Fibroblast of skin of abdomen (primary cell): Measurements from ENCODE around the gene GRIN1.

Source experiments
- DNase-seq: peaks from one replicate; pipeline ENCODE4 v3.0.0-alpha.2; 2013

Gene GRIN1

DNA sequence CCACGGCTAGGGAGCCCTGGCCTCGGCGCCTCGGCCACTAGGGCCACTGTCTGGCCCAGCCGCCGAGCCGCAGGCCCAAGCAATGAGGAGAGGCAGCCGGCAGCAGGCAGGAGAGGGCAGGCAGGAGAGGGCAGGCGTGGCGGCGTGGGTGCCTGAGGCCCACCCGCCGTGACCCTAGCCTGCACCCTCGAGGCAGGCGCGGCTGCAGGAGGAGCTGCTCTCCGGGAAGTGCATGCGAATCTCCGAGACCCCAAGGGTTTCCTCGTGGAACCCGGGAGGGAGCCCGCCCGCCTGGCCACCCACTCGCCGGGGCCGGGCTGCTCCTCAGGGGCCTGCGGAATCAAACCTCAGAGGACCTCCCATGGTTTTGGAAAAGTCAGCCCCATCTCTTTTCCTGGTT, 9.3 kb downstream of the GRIN1 start:
- DNase-seq: no peak

DNA sequence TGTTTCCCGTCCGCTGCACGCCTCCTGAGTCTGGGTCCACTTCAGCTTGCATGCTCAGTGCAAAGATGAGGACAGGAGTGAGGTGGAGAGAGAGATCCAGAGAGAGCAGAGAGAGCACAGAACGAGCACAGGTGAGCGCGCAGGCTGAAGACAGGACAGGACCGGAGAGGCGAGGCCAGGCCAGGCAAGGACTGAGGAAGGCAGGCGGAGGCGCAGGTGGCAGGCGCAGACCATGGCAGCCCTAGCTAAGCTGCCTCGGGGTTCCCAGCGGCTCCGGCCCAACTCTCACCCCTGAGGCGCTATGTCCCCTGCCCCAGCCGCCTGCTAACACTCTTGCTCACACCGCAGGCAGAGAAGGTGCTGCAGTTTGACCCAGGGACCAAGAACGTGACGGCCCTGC, 9.7 kb downstream of the GRIN1 start:
- no peak for DNase-seq

GRCh38 chr9:137149363-137149762, 10.4 kb downstream of the GRIN1 start:
- no peak for DNase-seq

- DNase-seq: no peak
These were observed 11.1 kb downstream of the GRIN1 start for GRCh38 chr9:137149942-137150616.

- no peak for DNase-seq
These were observed 11.9 kb downstream of the GRIN1 start for GRCh38 chr9:137150617-137151457.

DNA sequence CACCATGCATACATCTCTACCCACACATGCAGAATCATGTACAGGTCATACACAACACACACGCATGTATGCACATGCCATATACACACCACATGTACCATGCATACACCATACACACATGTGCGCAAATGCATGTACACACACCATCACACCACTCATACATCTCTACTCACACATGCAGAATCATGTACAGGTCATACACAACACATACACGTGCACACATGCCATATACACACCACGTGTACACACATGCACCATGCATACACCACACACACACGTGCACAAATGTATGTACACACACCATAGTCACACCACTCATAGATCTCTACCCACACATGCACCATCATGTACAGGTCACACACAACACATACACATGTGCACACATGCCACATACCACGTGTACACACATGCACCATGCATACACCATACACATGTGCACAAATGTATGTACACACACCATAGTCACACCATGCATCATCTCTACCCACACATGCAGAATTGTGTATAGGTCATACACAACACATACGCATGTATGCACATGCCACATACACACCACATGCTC, 14.0 kb downstream of the GRIN1 start:
- DNase-seq: no peak

DNA sequence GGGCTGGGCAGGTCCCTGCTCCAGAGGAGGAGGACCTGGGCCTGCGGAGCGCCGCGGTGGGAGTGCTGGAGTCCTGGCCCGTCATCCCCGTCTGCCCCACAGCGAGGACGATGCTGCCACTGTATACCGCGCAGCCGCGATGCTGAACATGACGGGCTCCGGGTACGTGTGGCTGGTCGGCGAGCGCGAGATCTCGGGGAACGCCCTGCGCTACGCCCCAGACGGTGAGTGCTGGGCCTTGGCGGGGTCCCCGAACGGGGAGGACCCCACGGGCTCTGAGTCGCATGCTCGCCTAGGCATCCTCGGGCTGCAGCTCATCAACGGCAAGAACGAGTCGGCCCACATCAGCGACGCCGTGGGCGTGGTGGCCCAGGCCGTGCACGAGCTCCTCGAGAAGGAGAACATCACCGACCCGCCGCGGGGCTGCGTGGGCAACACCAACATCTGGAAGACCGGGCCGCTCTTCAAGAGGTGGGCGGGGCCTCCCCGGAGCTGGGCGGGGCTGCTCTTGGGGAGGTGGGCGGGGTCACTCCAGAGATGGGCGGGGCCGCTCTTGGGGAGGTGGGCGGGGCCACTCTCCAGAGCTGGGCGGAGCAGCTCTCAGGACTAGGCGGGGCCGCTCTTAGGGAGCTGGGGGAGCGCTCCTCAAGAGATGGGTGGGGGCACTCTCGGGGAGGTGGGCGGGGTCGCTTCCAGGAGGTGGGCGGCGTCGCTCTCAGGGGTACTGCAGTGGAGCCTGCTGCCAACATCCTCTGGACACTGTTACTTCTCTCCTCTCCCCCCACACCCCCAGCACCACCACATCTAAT, 17.8 kb downstream of the GRIN1 start:
- peak; percentile 16 for DNase-seq

GRCh38 chr9:137157618-137158415, 18.9 kb downstream of the GRIN1 start:
- DNase-seq: no peak

DNA sequence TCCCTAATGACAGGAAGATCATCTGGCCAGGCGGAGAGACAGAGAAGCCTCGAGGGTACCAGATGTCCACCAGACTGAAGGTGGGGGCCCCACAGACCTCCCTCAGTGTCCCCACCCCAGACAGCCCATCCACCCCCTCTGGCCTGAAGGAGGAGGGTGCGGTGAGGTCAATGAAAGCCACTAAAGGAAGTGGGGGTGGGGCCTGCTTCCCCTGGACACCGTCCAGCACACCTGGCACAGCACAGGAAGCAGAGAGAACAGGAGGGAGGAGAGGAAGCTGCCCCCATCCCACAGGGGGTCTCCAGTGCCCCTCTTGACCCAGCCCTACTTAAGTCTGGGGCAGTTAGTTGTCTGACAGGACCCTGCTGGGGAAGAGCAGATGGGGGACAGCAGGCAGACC, 19.7 kb downstream of the GRIN1 start:
- no peak for DNase-seq

DNA sequence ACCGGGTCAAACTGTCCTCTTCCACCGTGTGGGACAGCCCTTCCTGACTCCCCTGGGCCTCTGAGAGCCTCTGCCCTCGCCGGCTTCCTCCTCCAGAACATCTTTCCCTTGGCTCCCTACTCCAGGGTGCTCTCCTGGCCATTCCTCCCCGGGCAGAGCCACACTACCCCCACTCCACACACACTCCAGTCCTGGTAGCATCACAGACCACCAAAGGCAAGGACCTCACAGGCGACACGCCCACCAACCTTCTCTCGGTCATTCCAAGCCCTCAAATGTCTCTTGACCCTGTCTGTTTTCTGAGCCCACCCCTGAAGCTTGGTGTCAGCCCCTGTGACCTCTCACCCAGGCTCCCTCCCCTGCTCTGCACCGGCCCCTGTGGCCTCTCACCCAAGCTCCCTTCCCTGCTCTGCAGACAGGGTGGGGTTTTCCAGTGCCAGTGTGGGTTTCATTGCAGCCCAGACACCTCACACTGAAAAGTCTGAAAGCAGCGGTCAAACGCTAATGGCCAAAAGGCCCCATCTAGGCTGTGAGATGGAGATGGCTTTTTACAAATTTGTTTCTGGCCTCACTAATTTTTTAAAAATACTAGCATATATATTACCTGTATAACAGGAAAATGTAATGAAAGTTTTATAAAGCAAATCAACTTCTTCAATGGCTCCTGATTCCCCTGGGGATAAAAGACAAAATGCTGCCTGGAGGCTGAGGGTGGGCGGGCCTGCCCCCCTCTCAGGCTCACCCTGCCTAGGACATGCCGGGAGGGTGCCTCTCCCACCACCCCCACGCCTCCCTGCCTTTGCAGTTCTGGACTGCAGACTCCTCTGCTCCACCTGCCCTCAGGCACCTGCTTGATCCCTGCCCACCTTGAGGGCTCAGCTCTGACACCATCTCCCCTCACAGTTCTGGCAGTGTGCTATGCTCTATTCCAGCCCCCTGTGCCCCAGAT, 20.4 kb downstream of the GRIN1 start:
- DNase-seq: no peak

DNA sequence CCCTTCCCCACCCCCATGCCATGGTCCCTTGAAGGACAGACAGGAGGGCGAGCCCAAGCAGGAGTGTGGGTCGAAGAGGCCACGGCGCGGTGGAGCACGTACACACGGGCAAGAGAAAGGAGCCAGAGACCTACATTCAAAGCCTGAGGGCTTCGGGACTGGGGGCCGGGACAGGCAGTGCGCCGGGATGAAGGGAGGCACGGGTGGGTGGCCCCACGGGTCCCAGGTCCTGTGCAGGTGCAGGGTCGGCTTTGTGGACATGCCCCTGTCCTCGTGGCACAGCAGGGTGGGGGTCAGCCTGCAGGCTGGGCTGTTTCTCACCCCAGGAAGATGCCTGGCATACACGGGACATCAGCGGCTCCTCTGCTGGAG, 21.1 kb downstream of the GRIN1 start:
- DNase-seq: no peak

DNA sequence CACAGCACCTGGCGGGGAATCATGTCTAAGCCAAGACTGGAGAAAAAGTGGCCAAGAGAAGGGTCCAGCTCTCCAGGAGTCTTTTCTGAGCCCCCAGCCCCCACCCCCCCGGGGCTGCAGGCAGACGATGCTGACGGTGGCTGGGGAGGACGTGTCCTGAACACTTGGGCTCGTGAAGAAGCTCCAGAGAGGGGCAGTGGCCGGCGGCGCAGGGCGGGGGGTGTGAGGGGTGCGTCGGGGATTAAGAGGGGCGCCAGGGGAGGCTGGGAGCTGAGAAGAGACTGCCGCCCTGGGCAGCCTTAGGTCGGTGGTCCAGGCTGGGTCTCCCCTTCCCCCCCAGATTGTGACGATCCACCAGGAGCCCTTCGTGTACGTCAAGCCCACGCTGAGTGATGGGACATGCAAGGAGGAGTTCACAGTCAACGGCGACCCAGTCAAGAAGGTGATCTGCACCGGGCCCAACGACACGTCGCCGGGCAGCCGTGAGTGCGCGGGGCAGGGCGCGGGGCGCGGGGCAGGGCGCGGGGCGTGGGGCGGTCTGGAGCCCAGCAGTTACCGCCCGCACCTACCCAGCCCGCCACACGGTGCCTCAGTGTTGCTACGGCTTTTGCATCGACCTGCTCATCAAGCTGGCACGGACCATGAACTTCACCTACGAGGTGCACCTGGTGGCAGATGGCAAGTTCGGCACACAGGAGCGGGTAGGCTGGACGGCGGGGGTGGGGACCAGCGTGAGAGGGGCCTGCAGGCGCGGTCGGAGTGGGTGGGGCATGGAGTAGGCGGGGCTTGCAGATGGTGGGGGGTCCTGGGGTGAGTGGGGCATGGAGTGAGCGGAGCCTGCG, 22.0 kb downstream of the GRIN1 start:
- DNase-seq: no peak

- no peak for DNase-seq
These were observed 22.9 kb downstream of the GRIN1 start for GRCh38 chr9:137161558-137162486.

DNA sequence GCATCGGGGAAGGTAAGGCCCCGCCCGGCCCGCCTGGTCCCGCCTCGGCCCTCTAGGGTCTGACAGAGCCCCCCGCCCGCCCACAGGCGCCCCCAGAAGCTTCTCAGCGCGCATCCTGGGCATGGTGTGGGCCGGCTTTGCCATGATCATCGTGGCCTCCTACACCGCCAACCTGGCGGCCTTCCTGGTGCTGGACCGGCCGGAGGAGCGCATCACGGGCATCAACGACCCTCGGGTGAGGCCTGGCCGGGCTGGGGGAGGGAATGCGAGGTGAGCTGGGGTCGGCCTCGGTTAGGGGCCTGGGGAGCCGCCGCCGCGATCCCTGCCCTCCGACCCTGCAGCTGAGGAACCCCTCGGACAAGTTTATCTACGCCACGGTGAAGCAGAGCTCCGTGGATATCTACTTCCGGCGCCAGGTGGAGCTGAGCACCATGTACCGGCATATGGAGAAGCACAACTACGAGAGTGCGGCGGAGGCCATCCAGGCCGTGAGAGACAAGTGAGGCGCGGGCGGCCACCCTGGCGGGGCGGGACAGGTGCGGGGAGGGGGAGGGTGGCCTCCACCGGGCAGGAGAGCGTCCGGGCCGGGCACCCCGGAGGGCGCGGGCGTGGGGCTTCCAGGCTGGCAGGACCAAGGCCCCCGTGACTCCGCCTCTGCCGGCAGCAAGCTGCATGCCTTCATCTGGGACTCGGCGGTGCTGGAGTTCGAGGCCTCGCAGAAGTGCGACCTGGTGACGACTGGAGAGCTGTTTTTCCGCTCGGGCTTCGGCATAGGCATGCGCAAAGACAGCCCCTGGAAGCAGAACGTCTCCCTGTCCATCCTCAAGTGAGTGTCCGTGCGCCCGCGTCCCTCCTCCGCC, 23.8 kb downstream of the GRIN1 start:
- DNase-seq: no peak

DNA sequence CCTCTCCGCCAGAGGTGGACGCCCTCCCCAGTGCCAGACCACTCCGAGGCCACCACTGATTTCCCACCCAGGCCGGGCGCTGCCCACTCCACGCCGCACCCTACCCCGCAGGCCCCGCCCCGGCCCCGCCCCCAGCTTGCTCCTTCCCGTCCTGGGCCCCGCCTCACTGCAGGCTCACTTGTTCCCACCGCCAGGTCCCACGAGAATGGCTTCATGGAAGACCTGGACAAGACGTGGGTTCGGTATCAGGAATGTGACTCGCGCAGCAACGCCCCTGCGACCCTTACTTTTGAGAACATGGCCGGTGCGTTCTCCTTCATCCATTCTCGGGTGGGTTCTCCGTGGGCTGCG, 24.4 kb downstream of the GRIN1 start:
- no peak for DNase-seq

DNA sequence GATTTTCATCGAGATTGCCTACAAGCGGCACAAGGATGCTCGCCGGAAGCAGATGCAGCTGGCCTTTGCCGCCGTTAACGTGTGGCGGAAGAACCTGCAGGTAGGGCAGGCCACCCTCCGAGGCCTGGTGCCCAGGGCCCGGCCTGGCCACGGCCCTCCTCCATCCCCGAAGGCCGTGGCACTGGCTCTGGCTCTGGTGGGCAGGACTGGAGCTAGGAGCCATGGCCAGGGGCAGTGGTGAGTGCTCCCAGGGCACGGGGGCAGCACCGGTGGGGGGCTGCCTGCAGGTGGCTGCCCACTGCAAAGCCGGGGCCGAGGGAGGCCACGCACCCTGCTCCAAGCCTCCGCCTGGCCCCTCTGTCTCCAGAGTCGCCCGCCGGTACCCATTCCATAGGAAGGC, 24.9 kb downstream of the GRIN1 start:
- no peak for DNase-seq

- DNase-seq: no peak
These were observed 25.7 kb downstream of the GRIN1 start for GRCh38 chr9:137164370-137165249.
